ENCODE measurements around the gene OSBP2.

DNA sequence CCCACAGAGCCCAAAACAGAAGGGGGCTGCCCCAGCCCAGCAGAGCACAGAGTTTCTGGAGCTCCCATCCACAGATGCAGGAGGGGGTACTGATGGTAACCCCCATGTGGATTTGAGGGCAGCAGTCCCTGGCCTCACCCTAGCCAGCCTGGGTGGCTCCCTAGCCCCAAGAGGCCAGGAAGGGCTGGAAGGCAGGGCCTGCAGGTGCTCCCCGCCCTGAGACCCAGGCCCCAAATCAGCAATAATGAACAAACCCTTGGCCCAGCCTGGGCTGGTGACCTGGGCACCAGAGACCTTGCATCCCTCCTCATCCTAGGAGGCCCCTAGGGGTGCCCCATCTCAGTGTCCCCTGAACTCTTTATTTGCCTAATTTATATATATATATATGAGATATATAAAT lies 212.3 kb downstream of the OSBP2 start:
- TF ChIP-seq FOXM1 (IDR thresholded peaks at IDR 0.05; ENCODE audit: borderline replicate concordance) (no peak), NFRKB (IDR thresholded peaks at IDR 0.05) (no peak), ELF4 (IDR thresholded peaks at IDR 0.05) (no peak), SUZ12 (IDR thresholded peaks at IDR 0.05) (no peak), FOXK2 (IDR thresholded peaks at IDR 0.05) (no peak), SP1 (IDR thresholded peaks at IDR 0.05) (no peak), LEF1 (IDR thresholded peaks at IDR 0.05; ENCODE audit: borderline replicate concordance) (no peak), ARNT (IDR thresholded peaks at IDR 0.05) (no peak), TARDBP (IDR thresholded peaks at IDR 0.05) (no peak), FOXA1 (IDR thresholded peaks at IDR 0.05) (no peak), L3MBTL2 (conservative IDR thresholded peaks at IDR 0.05) (no peak), CTBP1 (IDR thresholded peaks at IDR 0.05; ENCODE audit: borderline replicate concordance) (no peak)
- TF ChIP-seq, protein P1, sequence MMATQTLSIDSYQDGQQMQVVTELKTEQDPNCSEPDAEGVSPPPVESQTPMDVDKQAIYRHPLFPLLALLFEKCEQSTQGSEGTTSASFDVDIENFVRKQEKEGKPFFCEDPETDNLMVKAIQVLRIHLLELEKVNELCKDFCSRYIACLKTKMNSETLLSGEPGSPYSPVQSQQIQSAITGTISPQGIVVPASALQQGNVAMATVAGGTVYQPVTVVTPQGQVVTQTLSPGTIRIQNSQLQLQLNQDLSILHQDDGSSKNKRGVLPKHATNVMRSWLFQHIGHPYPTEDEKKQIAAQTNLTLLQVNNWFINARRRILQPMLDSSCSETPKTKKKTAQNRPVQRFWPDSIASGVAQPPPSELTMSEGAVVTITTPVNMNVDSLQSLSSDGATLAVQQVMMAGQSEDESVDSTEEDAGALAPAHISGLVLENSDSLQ (IDR thresholded peaks at IDR 0.05) = no peak
